ENCODE measurements around the gene ZC4H2.
"Not testable (repeated sequence)": the region's sequence is repeated elsewhere in the genome, so short reads cannot be mapped to it uniquely, and the experiment has no call there.

Gene ZC4H2

GRCh38 chrX:64885850-64886249 lies 90.4 kb downstream of the ZC4H2 start:
- no peak for DNase-seq (ENCODE audit: low read depth, low spot score)

DNA sequence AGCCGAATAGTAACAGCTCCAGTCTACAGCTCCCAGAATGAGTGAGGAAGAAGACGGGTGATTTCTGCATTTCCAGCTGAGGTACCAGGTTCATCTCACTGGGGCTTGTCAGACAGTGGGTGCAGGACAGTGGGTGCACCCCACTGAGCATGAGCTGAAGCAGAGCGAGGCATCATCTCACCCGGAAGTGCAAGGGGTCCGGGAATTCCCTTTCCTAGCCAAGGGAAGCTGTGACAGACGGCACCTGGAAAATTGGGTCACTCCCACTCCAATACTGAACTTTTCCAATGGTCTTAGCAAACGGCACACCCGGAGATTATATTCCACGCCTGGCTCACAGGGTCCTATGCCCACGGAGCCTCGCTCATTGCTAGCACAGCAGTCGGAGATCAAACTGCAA lies 97.5 kb downstream of the ZC4H2 start:
- H3K4me3 ChIP-seq (ENCODE audit: low read depth, low read length); DNase-seq (ENCODE audit: low read depth, low spot score); in situ Hi-C loops (cut with HindIII; ENCODE audit: low sequenced_read_pairs): not testable (repeated sequence)

More at GRCh38 chrX:64885850-64886249, 90.4 kb downstream of the ZC4H2 start:
- TF ChIP-seq CTCF (IDR thresholded peaks at IDR 0.05; ENCODE audit: low read depth, low read length): peak; percentile 15
- in situ Hi-C loops (cut with HindIII; ENCODE audit: low sequenced_read_pairs): no loop called here
- no peak overlapping the region for H3K4me3 ChIP-seq (ENCODE audit: low read depth, low read length)

DNA sequence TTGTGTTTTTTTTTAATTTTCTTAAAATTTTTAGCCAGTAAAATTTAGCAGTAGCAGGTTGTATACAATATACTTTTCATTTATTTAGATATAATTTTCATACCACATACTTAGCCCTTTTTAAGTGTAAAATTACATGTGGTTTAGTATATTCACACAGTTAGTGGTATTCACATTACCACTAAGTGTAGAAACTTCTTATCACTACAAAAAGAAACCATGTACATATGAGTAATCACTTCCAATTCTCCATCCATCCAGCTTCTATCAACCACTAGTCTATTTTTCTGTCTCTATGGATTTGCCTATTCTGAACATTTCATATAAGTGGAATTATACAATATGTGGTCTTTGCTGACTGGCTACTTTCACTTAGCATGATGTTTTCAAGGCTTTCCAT lies 109.0 kb downstream of the ZC4H2 start:
- in situ Hi-C loops (cut with HindIII; ENCODE audit: low sequenced_read_pairs): no loop called here
- no peak for DNase-seq (ENCODE audit: low read depth, low spot score)
- H3K4me3 ChIP-seq (ENCODE audit: low read depth, low read length): no peak overlapping the region
- TF ChIP-seq CTCF (IDR thresholded peaks at IDR 0.05; ENCODE audit: low read depth, low read length): no peak
